A549 (cell line): ENCODE measurements around the gene ITM2B. TPM values are rescaled to one million over a fixed set of nuclear protein-coding genes. Genes with fewer than 3 reads are reported as not detected.

Source experiments
- ATAC-seq, 2 experiments: fragments of 200-7000 bp in 1 of 2; fragments of >200 bp in 1 of 2; cut with Nextera tagmentation in 1 of 2; cut with Tn5 transposase in 1 of 2; 3 replicates each; pipeline versions ENCODE4 v1.8.0 to v1.9.1; 2018 to 2020; ENCODE audit warnings: mild to moderate bottlenecking in 1 of 2, moderate library complexity in 1 of 2
- CTCF ChIA-PET: fragments of 300-600 bp; sonication (Branson Sonifier 250); formaldehyde crosslinking; extraction: SDS; loops from one replicate; lab custom pipeline; 2021; ENCODE audit warnings: antibody characterized with exemption, inconsistent platforms; lab: Yijun Ruan, JAX
- POLR2A ChIA-PET: fragments of 350-600 bp; formaldehyde crosslinking; extraction: SDS; loops from one replicate; lab custom pipeline; 2021; ENCODE audit warnings: antibody characterized with exemption, inconsistent platforms; lab: Yijun Ruan, JAX
- DNase-seq, 2 experiments: peaks; one replicate each; pipeline versions ENCODE4 v3.0.0 to v3.0.0-alpha.2; 2011 to 2016; ENCODE audit warnings: low read depth in 1 of 2, low spot score in 1 of 2
- FAIRE-seq: peaks from 2 replicates; lab custom pipeline; 2011; peaks lifted over from hg19 to GRCh38; lab: Jason Lieb, UNC
- H3K27ac ChIP-seq, 2 experiments: fragments of >200 bp; sonication (Bioruptor Twin); formaldehyde crosslinking; 3 replicates each; pipeline ENCODE4 v1.5.1; 2016 to 2017
- H3K4me1 ChIP-seq: fragments of >200 bp; sonication (Bioruptor Twin); formaldehyde crosslinking; 3 replicates; pipeline ENCODE4 v1.6.1; 2016
- H3K4me2 ChIP-seq: fragments of >200 bp; sonication (Bioruptor Twin); formaldehyde crosslinking; 3 replicates; pipeline ENCODE4 v1.6.1; 2016
- H3K4me3 ChIP-seq: fragments of >200 bp; sonication (Bioruptor Twin); formaldehyde crosslinking; 3 replicates; pipeline ENCODE4 v1.5.1; 2016
- H3K9me3 ChIP-seq: fragments of >200 bp; sonication (Bioruptor Twin); formaldehyde crosslinking; 3 replicates; pipeline ENCODE4 v1.6.1; 2016
- CEBPB ChIP-seq, 2 experiments: fragments of >200 bp in 1 of 2; sonication (Bioruptor Twin) in 1 of 2; formaldehyde crosslinking in 1 of 2; IDR thresholded peaks; 2 replicates each; pipeline ENCODE4 v1.6.1; 2012 to 2016
- CHD2 ChIP-seq: fragments of 150-350 bp; IDR thresholded peaks from 2 replicates; pipeline ENCODE4 v1.6.1; 2014; ENCODE audit warnings: low read length; ENCODE audit not compliant: partially characterized antibody
- FOSB ChIP-seq: fragments of 250-450 bp; sonication (Bioruptor Pico); IDR thresholded peaks from 2 replicates; pipeline ENCODE4 v1.5.0; 2020; ENCODE audit warnings: mild to moderate bottlenecking, moderate library complexity
- FOSL2 ChIP-seq, 2 experiments: fragments of 450-650 bp in 1 of 2; fragments of >200 bp in 1 of 2; sonication (Bioruptor Twin) in 1 of 2; formaldehyde crosslinking; IDR thresholded peaks; 2 replicates each; pipeline versions ENCODE4 v1.5.0 to v1.6.1; 2016 to 2020; ENCODE audit warnings: mild to moderate bottlenecking in 1 of 2, moderate library complexity in 1 of 2
- FOXS1 ChIP-seq: fragments of 250-450 bp; sonication (Bioruptor Pico); IDR thresholded peaks from 2 replicates; pipeline ENCODE4 v1.5.0; 2020; ENCODE audit warnings: mild to moderate bottlenecking, moderate library complexity
- GATA3 ChIP-seq: IDR thresholded peaks from 2 replicates; pipeline ENCODE4 v1.6.1; 2012; ENCODE audit warnings: borderline replicate concordance
- HDAC2 ChIP-seq: fragments of 200-600 bp; sonication (generic); IDR thresholded peaks from 2 replicates; pipeline ENCODE4 v1.6.1; 2016
- HEYL ChIP-seq: fragments of 250-450 bp; sonication (Bioruptor Pico); IDR thresholded peaks from 2 replicates; pipeline ENCODE4 v1.8.0; 2021; ENCODE audit warnings: mild to moderate bottlenecking, moderate library complexity
- HOXA7 ChIP-seq: fragments of 250-450 bp; sonication (Bioruptor Pico); IDR thresholded peaks from 2 replicates; pipeline ENCODE4 v1.5.0; 2020; ENCODE audit warnings: mild to moderate bottlenecking, moderate library complexity
- HOXB13 ChIP-seq: fragments of 250-450 bp; sonication (Bioruptor Pico); IDR thresholded peaks from 2 replicates; pipeline ENCODE4 v1.5.0; 2020; ENCODE audit warnings: low read depth, mild to moderate bottlenecking, moderate library complexity
- JUN ChIP-seq, 2 experiments: fragments of >200 bp; sonication (Bioruptor Twin); formaldehyde crosslinking; IDR thresholded peaks; 2 replicates in 1 of 2; 3 replicates in 1 of 2; pipeline ENCODE4 v1.6.1; 2016 to 2017
- NR3C1 ChIP-seq: fragments of >200 bp; sonication (Bioruptor Twin); formaldehyde crosslinking; IDR thresholded peaks from 3 replicates; pipeline ENCODE4 v1.6.1; 2017
- PHF8 ChIP-seq: fragments of 200-600 bp; sonication (generic); IDR thresholded peaks from 2 replicates; pipeline ENCODE4 v1.6.1; 2016; ENCODE audit warnings: low read depth, mild to moderate bottlenecking, antibody characterized with exemption, moderate library complexity, borderline replicate concordance
- POLR2AphosphoS2 ChIP-seq: conservative IDR thresholded peaks from 2 replicates; pipeline ENCODE4 v1.6.1; 2012; ENCODE audit warnings: low read length, improper control_type of control experiment, inconsistent platforms
- RCOR1 ChIP-seq: fragments of 150-350 bp; IDR thresholded peaks from 2 replicates; pipeline ENCODE4 v1.6.1; 2014; ENCODE audit warnings: antibody characterized with exemption, low read length, low read depth
- ZC3H11A ChIP-seq: fragments of 450-650 bp; IDR thresholded peaks from 2 replicates; pipeline ENCODE4 v1.6.1; 2014; ENCODE audit warnings: antibody characterized with exemption, mild to moderate bottlenecking
- ZFP36 ChIP-seq: fragments of 450-650 bp; IDR thresholded peaks from 2 replicates; pipeline ENCODE4 v1.6.1; 2014; ENCODE audit warnings: borderline replicate concordance; ENCODE audit not compliant: partially characterized antibody
- ZNF302 ChIP-seq: fragments of 250-450 bp; sonication (Bioruptor Pico); IDR thresholded peaks from 2 replicates; pipeline ENCODE4 v1.9.0; 2021; ENCODE audit warnings: inconsistent platforms, mild to moderate bottlenecking, moderate library complexity
- ZSCAN20 ChIP-seq: fragments of 250-450 bp; sonication (Bioruptor Pico); IDR thresholded peaks from 2 replicates; pipeline ENCODE4 v1.8.0; 2022; ENCODE audit warnings: mild to moderate bottlenecking, moderate library complexity
- WGBS: methylation state at CpG from one replicate; pipeline ENCODE4 v1.1.6; 2017; ENCODE audit errors: missing lambda C conversion rate; 5-methylcytosine and 5-hydroxymethylcytosine counted together
- polyA plus RNA-seq, 4 experiments: library from polyadenylated mRNA; depleted of rRNA in 3 of 4; stranded (reverse); fragments of >200 nt; fragmentation: RNase III in 1 of 4; extraction: RNeasy Plus Mini Kit Qiagen cat#74134 plus additional on column Dnase treatment in 1 of 4; gene quantifications; 2 replicates in 3 of 4; 3 replicates in 1 of 4; pipeline ENCODE4 v1.2.3, GENCODE V29; 2011 to 2017
- TF ChIP-seq, protein P1 (sequence below): fragments of >200 bp; sonication (Bioruptor Twin); formaldehyde crosslinking; IDR thresholded peaks from 2 replicates; pipeline ENCODE4 v1.6.1; 2016
- TF ChIP-seq, protein P2 (sequence below): fragments of 200-600 bp; sonication (generic); IDR thresholded peaks from 2 replicates; pipeline ENCODE4 v1.6.1; 2016; ENCODE audit warnings: antibody characterized with exemption, mild to moderate bottlenecking, moderate library complexity
- TF ChIP-seq, protein P3 (sequence below): fragments of 250-450 bp; sonication (Bioruptor Pico); IDR thresholded peaks from 2 replicates; pipeline ENCODE4 v1.5.0; 2020; ENCODE audit warnings: low read depth, mild to moderate bottlenecking, moderate library complexity

Gene ITM2B
- polyA plus RNA-seq, 2 of the 4 experiments (the other 2 are of a cell fraction) = 116 to 226 TPM

DNA sequence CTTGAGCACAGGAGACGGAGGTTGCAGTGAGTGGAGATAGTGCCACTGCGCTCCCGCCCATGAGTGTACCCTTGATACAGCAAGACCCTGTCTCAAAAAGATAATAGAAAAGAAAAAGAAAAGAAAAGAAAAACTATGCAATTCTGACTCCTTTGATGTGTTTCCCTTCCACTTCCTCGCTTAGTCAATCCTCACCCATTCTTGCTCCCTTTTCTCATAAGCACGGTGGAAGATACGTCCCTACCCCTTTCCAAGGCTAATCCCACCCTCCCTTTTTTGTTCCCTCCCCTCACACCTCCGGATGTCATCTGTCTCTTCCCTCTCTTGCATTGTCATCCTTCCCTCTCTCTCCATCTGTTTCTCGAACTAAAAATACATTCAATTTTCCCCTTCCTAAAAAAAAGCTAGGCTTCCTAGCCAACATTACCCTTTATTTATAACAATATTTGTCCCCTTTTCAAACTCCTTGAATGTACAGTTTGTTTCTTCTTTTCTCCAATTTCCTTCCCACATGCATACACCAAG, 40.5 kb upstream of the ITM2B start (continued):
- TF ChIP-seq HDAC2 (no peak), CHD2 (no peak), PHF8 (no peak), ZNF302 (CRISPR knock-in tag) (no peak), FOSB (CRISPR knock-in tag) (no peak), HEYL (CRISPR knock-in tag) (no peak), NR3C1 (no peak)

DNA sequence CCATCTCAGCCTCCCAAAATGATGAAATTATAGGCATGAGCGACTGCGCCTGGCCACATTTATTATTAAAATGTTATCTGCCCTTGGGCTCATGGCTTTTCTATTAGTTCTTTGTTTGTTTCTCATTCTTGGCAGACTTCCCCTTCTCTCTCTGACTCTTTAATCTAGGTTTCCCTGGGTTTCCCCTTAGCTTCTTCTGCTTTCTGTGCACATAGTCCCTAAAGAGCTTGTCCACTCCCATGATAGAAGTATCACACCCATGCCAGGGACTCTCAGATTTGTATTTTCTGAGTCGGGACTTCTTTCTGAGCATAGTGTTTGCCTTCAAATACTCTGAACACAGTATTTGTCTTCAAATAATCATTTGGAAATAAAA, 38.6 kb upstream of the ITM2B start:
- Histone ChIP-seq H3K4me1 (no peaks in the 10 kb centered on the region), H3K27ac (no peak overlapping the region), H3K4me2 (no peak overlapping the region), H3K4me3 (no peak overlapping the region), H3K9me3 (no peaks in the 10 kb centered on the region)
- ATAC-seq = no peak
- WGBS = 94% methylated on average over 3 of the region's 3 CpGs
- ChIA-PET POLR2A (no interaction called here), CTCF (no interaction called here)
- DNase-seq = no peak
- no peak for FAIRE-seq
- no peak for TF ChIP-seq CEBPB (IDR thresholded peaks at IDR 0.05)
- TF ChIP-seq ZC3H11A = no peak
- TF ChIP-seq, protein P1, sequence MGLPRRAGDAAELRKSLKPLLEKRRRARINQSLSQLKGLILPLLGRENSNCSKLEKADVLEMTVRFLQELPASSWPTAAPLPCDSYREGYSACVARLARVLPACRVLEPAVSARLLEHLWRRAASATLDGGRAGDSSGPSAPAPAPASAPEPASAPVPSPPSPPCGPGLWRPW = no peak
- TF ChIP-seq PHF8 = no peak
- no peak for TF ChIP-seq HDAC2
- no peak for TF ChIP-seq JUN (IDR thresholded peaks at IDR 0.05)
- TF ChIP-seq, protein P2, sequence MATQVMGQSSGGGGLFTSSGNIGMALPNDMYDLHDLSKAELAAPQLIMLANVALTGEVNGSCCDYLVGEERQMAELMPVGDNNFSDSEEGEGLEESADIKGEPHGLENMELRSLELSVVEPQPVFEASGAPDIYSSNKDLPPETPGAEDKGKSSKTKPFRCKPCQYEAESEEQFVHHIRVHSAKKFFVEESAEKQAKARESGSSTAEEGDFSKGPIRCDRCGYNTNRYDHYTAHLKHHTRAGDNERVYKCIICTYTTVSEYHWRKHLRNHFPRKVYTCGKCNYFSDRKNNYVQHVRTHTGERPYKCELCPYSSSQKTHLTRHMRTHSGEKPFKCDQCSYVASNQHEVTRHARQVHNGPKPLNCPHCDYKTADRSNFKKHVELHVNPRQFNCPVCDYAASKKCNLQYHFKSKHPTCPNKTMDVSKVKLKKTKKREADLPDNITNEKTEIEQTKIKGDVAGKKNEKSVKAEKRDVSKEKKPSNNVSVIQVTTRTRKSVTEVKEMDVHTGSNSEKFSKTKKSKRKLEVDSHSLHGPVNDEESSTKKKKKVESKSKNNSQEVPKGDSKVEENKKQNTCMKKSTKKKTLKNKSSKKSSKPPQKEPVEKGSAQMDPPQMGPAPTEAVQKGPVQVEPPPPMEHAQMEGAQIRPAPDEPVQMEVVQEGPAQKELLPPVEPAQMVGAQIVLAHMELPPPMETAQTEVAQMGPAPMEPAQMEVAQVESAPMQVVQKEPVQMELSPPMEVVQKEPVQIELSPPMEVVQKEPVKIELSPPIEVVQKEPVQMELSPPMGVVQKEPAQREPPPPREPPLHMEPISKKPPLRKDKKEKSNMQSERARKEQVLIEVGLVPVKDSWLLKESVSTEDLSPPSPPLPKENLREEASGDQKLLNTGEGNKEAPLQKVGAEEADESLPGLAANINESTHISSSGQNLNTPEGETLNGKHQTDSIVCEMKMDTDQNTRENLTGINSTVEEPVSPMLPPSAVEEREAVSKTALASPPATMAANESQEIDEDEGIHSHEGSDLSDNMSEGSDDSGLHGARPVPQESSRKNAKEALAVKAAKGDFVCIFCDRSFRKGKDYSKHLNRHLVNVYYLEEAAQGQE = no peak
- TF ChIP-seq, protein P3, sequence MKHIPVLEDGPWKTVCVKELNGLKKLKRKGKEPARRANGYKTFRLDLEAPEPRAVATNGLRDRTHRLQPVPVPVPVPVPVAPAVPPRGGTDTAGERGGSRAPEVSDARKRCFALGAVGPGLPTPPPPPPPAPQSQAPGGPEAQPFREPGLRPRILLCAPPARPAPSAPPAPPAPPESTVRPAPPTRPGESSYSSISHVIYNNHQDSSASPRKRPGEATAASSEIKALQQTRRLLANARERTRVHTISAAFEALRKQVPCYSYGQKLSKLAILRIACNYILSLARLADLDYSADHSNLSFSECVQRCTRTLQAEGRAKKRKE (CRISPR knock-in tag) = no peak
- TF ChIP-seq GATA3 = no peak
- TF ChIP-seq HOXB13 (CRISPR knock-in tag) = no peak
- TF ChIP-seq HOXA7 (CRISPR knock-in tag) = no peak
- TF ChIP-seq RCOR1 = no peak
- TF ChIP-seq ZFP36 = no peak
- no peak for TF ChIP-seq FOXS1 (CRISPR knock-in tag)
- no peak for TF ChIP-seq POLR2AphosphoS2
- no peak for TF ChIP-seq ZSCAN20
- TF ChIP-seq HEYL (CRISPR knock-in tag) = no peak
- no peak for TF ChIP-seq FOSL2 (IDR thresholded peaks at IDR 0.05)
- no peak for TF ChIP-seq FOSL2 (CRISPR knock-in tag; IDR thresholded peaks at IDR 0.05)
